ENCODE data around the gene PNKP.

PNKP gene

DNA sequence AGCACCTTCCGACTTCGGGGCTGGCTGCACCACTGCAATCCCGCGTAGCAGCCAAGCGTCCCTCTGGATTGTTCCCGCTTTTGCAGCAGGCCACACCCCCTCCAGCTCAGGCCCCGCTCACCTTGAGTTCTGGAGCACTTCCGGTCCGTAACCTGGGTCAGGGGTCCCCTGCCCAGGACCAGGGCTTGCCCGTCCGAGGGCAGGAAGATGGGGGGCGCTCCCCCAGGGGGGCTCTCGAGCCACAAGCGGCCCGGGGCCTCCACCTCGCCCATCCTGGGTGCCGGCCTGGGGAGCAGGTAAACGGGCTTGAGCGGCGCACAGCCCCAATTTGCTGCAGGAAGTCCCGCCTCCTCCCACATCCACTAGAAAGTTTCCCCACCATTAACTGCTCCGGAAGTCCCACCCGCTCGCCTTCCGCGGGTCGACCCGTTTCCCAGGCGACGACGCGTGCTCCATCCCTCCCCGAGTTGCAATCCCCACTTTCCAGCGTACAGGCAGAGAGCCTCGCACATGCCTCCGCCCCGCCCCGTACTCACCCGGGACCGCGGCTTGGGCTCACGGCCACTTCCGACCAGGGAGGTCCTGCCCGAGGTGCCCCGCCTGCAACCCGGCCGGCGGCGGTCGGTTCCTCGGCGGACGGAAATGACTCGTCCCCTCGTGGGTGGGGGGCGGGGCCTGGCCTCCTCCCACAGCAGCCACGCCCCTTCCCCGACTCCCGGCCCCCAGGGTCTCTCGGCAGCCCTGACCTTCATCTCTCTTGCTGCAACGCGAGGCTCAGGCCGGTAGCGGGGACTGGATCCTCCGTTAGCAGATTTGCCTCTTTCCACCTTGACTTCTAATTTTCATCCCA, at the start of gene PNKP:
TSS of gene PNKP (minus strand) at position 644 of the 850 bp plus-strand sequence. CDS start at position 272, 372 bp downstream.
- TF ChIP-seq EZH2phosphoT487 (IDR thresholded peaks at IDR 0.05; ENCODE audit: borderline replicate concordance), result no peak
- TF ChIP-seq, protein P1, sequence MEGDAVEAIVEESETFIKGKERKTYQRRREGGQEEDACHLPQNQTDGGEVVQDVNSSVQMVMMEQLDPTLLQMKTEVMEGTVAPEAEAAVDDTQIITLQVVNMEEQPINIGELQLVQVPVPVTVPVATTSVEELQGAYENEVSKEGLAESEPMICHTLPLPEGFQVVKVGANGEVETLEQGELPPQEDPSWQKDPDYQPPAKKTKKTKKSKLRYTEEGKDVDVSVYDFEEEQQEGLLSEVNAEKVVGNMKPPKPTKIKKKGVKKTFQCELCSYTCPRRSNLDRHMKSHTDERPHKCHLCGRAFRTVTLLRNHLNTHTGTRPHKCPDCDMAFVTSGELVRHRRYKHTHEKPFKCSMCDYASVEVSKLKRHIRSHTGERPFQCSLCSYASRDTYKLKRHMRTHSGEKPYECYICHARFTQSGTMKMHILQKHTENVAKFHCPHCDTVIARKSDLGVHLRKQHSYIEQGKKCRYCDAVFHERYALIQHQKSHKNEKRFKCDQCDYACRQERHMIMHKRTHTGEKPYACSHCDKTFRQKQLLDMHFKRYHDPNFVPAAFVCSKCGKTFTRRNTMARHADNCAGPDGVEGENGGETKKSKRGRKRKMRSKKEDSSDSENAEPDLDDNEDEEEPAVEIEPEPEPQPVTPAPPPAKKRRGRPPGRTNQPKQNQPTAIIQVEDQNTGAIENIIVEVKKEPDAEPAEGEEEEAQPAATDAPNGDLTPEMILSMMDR (conservative IDR thresholded peaks at IDR 0.05; ENCODE audit: low read length), result no peak
- peaks cover 13% of the 10 kb centered on the region; the same call in 1 of the 2 replicates for H3K36me3 ChIP-seq (ENCODE audit: insufficient read depth, low read length)
- peaks cover 49% of the 10 kb centered on the region for H3K79me2 ChIP-seq (ENCODE audit: insufficient read depth, low read length)
- peak within 1 kb of the TSS; percentile 98 for H3K4me2 ChIP-seq (ENCODE audit: low read depth, low read length, poor library complexity, severe bottlenecking)
- H3K4me3 ChIP-seq (ENCODE audit: low read length, poor library complexity, severe bottlenecking), result peak within 1 kb of the TSS; percentile 98
- H2AFZ ChIP-seq (ENCODE audit: low read length), result peak within 1 kb of the TSS; percentile 97
- H3K9ac ChIP-seq (ENCODE audit: low read depth, low read length, poor library complexity, severe bottlenecking), result peak within 1 kb of the TSS; percentile 83
- peaks cover 45% of the 10 kb centered on the region for H4K20me1 ChIP-seq (ENCODE audit: insufficient read depth, low read length, poor library complexity, severe bottlenecking)
- H3K9me3 ChIP-seq (ENCODE audit: insufficient read depth, low read depth, low read length), result no peaks in the 10 kb centered on the region
- H3K9me2 ChIP-seq (replicated peaks; ENCODE audit: low read depth, low read length), result no peaks in the 10 kb centered on the region
- peaks cover 43% of the 10 kb centered on the region for H3K4me1 ChIP-seq (ENCODE audit: insufficient read depth, low read length, poor library complexity, severe bottlenecking)
- no peaks in the 10 kb centered on the region for H3K27me3 ChIP-seq (ENCODE audit: insufficient read depth, low read length, poor library complexity, severe bottlenecking)
- H3F3A ChIP-seq (ENCODE audit: low read depth), result no peaks in the 10 kb centered on the region

DNA sequence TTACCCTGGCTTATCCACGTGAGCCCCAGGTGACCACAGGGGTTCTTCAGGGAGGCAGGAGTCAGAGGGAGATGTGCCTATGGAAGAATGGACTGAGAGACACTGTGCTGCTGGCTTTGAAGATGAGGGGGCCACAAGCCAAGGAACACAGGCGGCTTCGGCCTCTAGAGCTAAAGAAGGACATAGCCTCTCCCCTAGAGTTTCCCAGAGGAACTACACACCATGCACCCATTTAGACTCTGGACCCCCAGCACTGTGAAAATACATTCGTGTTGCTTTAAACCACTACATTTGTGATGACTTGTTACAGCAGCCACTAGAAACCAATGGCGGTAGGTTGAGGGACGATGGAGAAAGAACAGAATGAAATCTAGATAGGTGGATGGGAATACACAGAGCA, 47.9 kb upstream of the PNKP start:
- Histone ChIP-seq H3K9ac (ENCODE audit: low read depth, low read length, poor library complexity, severe bottlenecking) (no peak overlapping the region), H4K20me1 (ENCODE audit: insufficient read depth, low read length, poor library complexity, severe bottlenecking) (peaks cover 87% of the 10 kb centered on the region), H3F3A (ENCODE audit: low read depth) (no peaks in the 10 kb centered on the region), H3K9me3 (ENCODE audit: insufficient read depth, low read depth, low read length) (no peaks in the 10 kb centered on the region), H3K9me2 (replicated peaks; ENCODE audit: low read depth, low read length) (no peaks in the 10 kb centered on the region), H3K27me3 (ENCODE audit: insufficient read depth, low read length, poor library complexity, severe bottlenecking) (no peaks in the 10 kb centered on the region), H3K4me3 (ENCODE audit: low read length, poor library complexity, severe bottlenecking) (no peak overlapping the region), H3K36me3 (ENCODE audit: insufficient read depth, low read length) (peaks cover 73% of the 10 kb centered on the region; the same call in 1 of the 2 replicates), H3K79me2 (ENCODE audit: insufficient read depth, low read length) (peaks cover 92% of the 10 kb centered on the region), H2AFZ (ENCODE audit: low read length) (no peak overlapping the region), H3K4me2 (ENCODE audit: low read depth, low read length, poor library complexity, severe bottlenecking) (no peak overlapping the region), H3K4me1 (ENCODE audit: insufficient read depth, low read length, poor library complexity, severe bottlenecking) (peaks cover 6% of the 10 kb centered on the region)
- TF ChIP-seq, protein P1 (conservative IDR thresholded peaks at IDR 0.05; ENCODE audit: low read length), result peak; percentile 38; the same call in 1 of the 2 replicates
- no peak for TF ChIP-seq EZH2phosphoT487 (IDR thresholded peaks at IDR 0.05; ENCODE audit: borderline replicate concordance)

DNA sequence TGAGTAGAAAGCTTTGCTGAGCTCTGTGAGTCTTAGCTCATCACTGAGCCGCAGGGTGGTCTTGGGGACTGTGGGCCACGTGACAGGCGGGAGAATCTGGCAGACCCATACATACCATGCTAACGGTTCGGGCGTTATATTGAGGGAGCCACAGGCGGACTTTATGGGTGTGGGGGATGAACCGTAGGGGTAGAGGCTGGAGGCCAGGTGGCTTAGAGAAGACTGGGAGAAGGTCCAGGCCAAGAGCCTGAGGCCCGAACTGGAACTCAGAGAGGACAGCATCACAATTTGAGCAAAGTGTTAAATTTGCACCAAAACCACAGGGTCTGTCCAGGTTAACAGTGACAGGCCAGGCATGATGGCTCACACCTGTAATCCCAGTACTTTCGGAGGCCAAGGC, 46.3 kb upstream of the PNKP start:
- H3K9me3 ChIP-seq (ENCODE audit: insufficient read depth, low read depth, low read length), result no peaks in the 10 kb centered on the region
- H3K36me3 ChIP-seq (ENCODE audit: insufficient read depth, low read length), result peaks cover 85% of the 10 kb centered on the region; the same call in 1 of the 2 replicates
- TF ChIP-seq, protein P1 (conservative IDR thresholded peaks at IDR 0.05; ENCODE audit: low read length), result no peak
- TF ChIP-seq EZH2phosphoT487 (IDR thresholded peaks at IDR 0.05; ENCODE audit: borderline replicate concordance), result no peak
- H3F3A ChIP-seq (ENCODE audit: low read depth), result no peaks in the 10 kb centered on the region
- peaks cover 86% of the 10 kb centered on the region for H4K20me1 ChIP-seq (ENCODE audit: insufficient read depth, low read length, poor library complexity, severe bottlenecking)
- no peak overlapping the region for H3K4me3 ChIP-seq (ENCODE audit: low read length, poor library complexity, severe bottlenecking)
- peaks cover 6% of the 10 kb centered on the region for H3K4me1 ChIP-seq (ENCODE audit: insufficient read depth, low read length, poor library complexity, severe bottlenecking)
- H3K9ac ChIP-seq (ENCODE audit: low read depth, low read length, poor library complexity, severe bottlenecking), result no peak overlapping the region
- no peak overlapping the region for H2AFZ ChIP-seq (ENCODE audit: low read length)
- no peak overlapping the region for H3K4me2 ChIP-seq (ENCODE audit: low read depth, low read length, poor library complexity, severe bottlenecking)
- no peaks in the 10 kb centered on the region for H3K9me2 ChIP-seq (replicated peaks; ENCODE audit: low read depth, low read length)
- H3K79me2 ChIP-seq (ENCODE audit: insufficient read depth, low read length), result peaks cover 89% of the 10 kb centered on the region
- no peaks in the 10 kb centered on the region for H3K27me3 ChIP-seq (ENCODE audit: insufficient read depth, low read length, poor library complexity, severe bottlenecking)
